ENCODE results near the gene TAPT1. TPM values are rescaled to one million over a fixed set of nuclear protein-coding genes. Genes with fewer than 3 reads are reported as not detected.

Gene TAPT1
- total and polyA plus RNA-seq, 9 of the 15 experiments (the other 6 are each of a cell fraction or from before 2014, with no cell fraction given), result 1.6 to 36.7 (median 20.7) TPM

GRCh38 chr4:16116019-16116418, 110.3 kb downstream of the TAPT1 start:
- peaks cover 0 to 26% of the 10 kb centered on the region in 2 experiments; a peak in 3 of 5 replicates for H3K27me3 ChIP-seq (ENCODE audit: control insufficient read depth in 2 of 2, insufficient read depth in 2 of 2, low read length in 2 of 2)
- H3K4me2 ChIP-seq (ENCODE audit: insufficient read depth, low read length), result no peak overlapping the region
- ChIA-PET POLR2A (no interaction called here), CTCF (ENCODE audit: low intra/inter-chr PET ratio) (no interaction called here)
- no peak for FAIRE-seq
- TF ChIP-seq ELF2 (CRISPR knock-in tag; IDR thresholded peaks at IDR 0.05) (no peak), ZNF316 (IDR thresholded peaks at IDR 0.05) (no peak)
- H3K9me3 ChIP-seq (replicated peaks; ENCODE audit: control insufficient read depth, insufficient read depth, low read depth, low read length), result no peaks in the 10 kb centered on the region
- H3K4me3 ChIP-seq, result no peak overlapping the region
- no peak overlapping the region for H3K9ac ChIP-seq (ENCODE audit: insufficient read depth in 1 of 2, low read depth in 2 of 2, low read length in 2 of 2)
- no peaks in the 10 kb centered on the region for H3K79me2 ChIP-seq (ENCODE audit: control insufficient read depth, insufficient read depth, low read length)
- intact Hi-C loops (cut with micrococcal nuclease), result no loop called here
- no peaks in the 10 kb centered on the region for H3K36me3 ChIP-seq (ENCODE audit: control insufficient read depth, insufficient read depth, low read length)
- no peaks in the 10 kb centered on the region for H3K4me1 ChIP-seq (replicated peaks in 1 of 2; ENCODE audit: control insufficient read depth in 2 of 2, insufficient read depth in 2 of 2, low read length in 2 of 2)
- no peak overlapping the region for H3K27ac ChIP-seq (ENCODE audit: extremely low read depth, low read depth, low read length)
- BruUV-seq (replicated peaks), result no TSS peak
- no peaks in the 10 kb centered on the region for H3K9me1 ChIP-seq (ENCODE audit: control insufficient read depth, insufficient read depth, low read length)
- no peaks in the 10 kb centered on the region for H4K20me1 ChIP-seq (replicated peaks; ENCODE audit: control insufficient read depth, insufficient read depth, low read length)
- 0% methylated on average over 7 of the region's 7 CpGs for WGBS (ENCODE audit: insufficient coverage, low coverage, missing lambda C conversion rate)
- in situ Hi-C loops (cut with MboI), result no loop called here
- H2AFZ ChIP-seq (ENCODE audit: low read depth, low read length), result no peak overlapping the region
- ATAC-seq, result no peak
- no peak for DNase-seq (ENCODE audit: extremely low read depth in 1 of 4, low spot score in 3 of 4)

- Histone ChIP-seq H3K4me2 (ENCODE audit: insufficient read depth, low read length) (no peak overlapping the region), H3K36me3 (ENCODE audit: control insufficient read depth, insufficient read depth, low read length) (no peaks in the 10 kb centered on the region), H4K20me1 (replicated peaks; ENCODE audit: control insufficient read depth, insufficient read depth, low read length) (no peaks in the 10 kb centered on the region), H3K9me3 (replicated peaks; ENCODE audit: control insufficient read depth, insufficient read depth, low read depth, low read length) (no peaks in the 10 kb centered on the region), H3K4me1 (replicated peaks in 1 of 2; ENCODE audit: control insufficient read depth in 2 of 2, insufficient read depth in 2 of 2, low read length in 2 of 2) (no peaks in the 10 kb centered on the region), H3K79me2 (ENCODE audit: control insufficient read depth, insufficient read depth, low read length) (no peaks in the 10 kb centered on the region), H3K4me3 (no peak overlapping the region), H3K9me1 (ENCODE audit: control insufficient read depth, insufficient read depth, low read length) (no peaks in the 10 kb centered on the region), H3K9ac (ENCODE audit: insufficient read depth in 1 of 2, low read depth in 2 of 2, low read length in 2 of 2) (no peak overlapping the region), H3K27me3 (ENCODE audit: control insufficient read depth in 2 of 2, insufficient read depth in 2 of 2, low read length in 2 of 2) (peaks cover 0 to 18% of the 10 kb centered on the region in 2 experiments; a peak in 3 of 5 replicates), H3K27ac (ENCODE audit: extremely low read depth, low read depth, low read length) (no peak overlapping the region), H2AFZ (ENCODE audit: low read depth, low read length) (no peak overlapping the region)
- ATAC-seq (no peak), DNase-seq (ENCODE audit: extremely low read depth in 1 of 4, low spot score in 3 of 4) (no peak), FAIRE-seq (no peak)
- intact Hi-C loops (cut with micrococcal nuclease), result no loop called here
- CTCF ChIA-PET (ENCODE audit: low intra/inter-chr PET ratio), result no interaction called here
- in situ Hi-C loops (cut with MboI), result no loop called here
- no TSS peak for BruUV-seq (replicated peaks)
- 0% methylated on average over 6 of the region's 6 CpGs for WGBS (ENCODE audit: insufficient coverage, low coverage, missing lambda C conversion rate)
- POLR2A ChIA-PET, result interaction anchor here (0.7 kb wide), 1 partner anchor 70 kb away, joined by 3 read pairs; no protein-coding TSS in a partner anchor
- TF ChIP-seq MTA3 (IDR thresholded peaks at IDR 0.05; ENCODE audit: borderline replicate concordance), result no peak
- TF ChIP-seq COPS2 (conservative IDR thresholded peaks at IDR 0.05), result no peak
- no peak for TF ChIP-seq ZFP91 (CRISPR knock-in tag; IDR thresholded peaks at IDR 0.05)
- TF ChIP-seq ZNF280A (IDR thresholded peaks at IDR 0.05; ENCODE audit: low read depth, partially characterized antibody), result no peak
- TF ChIP-seq NCOA4 (IDR thresholded peaks at IDR 0.05; ENCODE audit: partially characterized antibody), result no peak
- TF ChIP-seq ZFP36 (IDR thresholded peaks at IDR 0.05; ENCODE audit: low read depth, low read length, partially characterized antibody), result no peak
- TF ChIP-seq HNRNPK (IDR thresholded peaks at IDR 0.05; ENCODE audit: low read depth, low read length, poor library complexity, severe bottlenecking), result no peak
- no peak for TF ChIP-seq TBL1XR1 (IDR thresholded peaks at IDR 0.05; ENCODE audit: low read length in 2 of 2)
- no peak for TF ChIP-seq FOXP4 (CRISPR knock-in tag; IDR thresholded peaks at IDR 0.05; ENCODE audit: borderline replicate concordance)
Measured at GRCh38 chr4:16114546-16114945, 111.7 kb downstream of the TAPT1 start.

Data from K562 (cell line).